HG02571 (cell line): ENCODE measurements around the gene STRN.

ENCODE experiments used
- ATAC-seq: cut with Tn5 transposase; IDR thresholded peaks from one replicate; pipeline ENCODE4 v1.9.1; 2021; ENCODE audit warnings: mild to moderate bottlenecking, moderate library complexity; ENCODE audit not compliant: unreplicated experiment

Gene STRN

DNA sequence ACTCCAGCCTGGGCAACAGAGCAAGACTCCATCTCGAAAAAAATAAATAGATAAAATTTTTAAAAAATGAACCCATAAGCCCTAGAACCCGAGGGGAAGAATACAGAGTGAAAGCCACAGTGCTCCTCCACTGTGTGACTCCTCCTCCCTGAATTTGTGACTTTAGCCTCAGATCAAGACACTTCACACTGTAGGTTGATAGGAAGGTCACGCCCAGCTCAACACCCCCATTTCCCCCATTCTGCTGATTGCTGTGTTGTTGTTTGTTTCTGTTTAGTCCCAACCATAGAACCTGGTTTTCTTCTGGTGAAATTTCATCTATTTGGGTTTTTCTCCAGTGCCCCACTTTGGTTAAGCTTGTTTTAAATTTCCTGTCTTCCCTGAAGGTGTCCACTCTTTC is 167.6 kb downstream of the STRN start:
- ATAC-seq = no peak

DNA sequence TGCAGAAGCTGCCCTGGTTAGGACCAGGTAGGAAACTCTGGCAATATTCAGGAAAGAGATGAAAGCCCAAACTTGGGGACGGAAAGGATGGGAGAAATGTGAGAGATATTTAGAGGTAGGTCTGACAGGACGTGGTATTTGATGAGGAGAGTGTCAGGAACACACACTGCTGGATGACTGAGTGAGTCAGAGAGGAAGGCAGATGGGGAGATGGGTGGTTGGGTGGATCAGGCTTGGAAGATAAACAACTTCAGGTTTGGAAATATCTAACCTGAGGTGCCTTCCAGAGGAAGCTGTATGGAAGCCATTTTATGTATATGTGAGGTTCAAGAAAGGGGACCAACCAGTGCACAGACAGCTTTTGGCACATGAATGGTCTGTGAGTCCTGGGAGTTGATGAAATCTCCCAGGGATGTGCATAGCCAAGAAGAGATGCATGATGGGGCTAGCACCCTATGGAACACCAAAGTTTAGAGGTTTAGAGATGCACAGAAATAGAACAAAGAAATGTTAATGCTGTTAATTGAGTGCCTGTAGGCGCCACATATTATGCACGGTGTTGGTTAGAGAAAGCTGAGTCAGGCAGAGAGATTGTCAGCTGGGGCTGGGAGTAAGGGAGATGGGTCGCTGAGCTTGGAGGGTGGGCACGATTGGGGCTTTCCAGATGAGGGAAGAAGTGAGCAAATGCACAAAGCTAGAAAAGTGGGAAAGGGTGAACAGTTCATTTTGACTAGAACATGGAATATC is 168.8 kb downstream of the STRN start:
- no peak for ATAC-seq
